A673 (cell line): Measurements from ENCODE around the gene CSNK2A1. TPM values are rescaled to one million over a fixed set of nuclear protein-coding genes. Genes with fewer than 3 reads are reported as not detected.

Experiments used
- BruUV-seq: library from RNA; stranded (reverse); fragments of 400-500 nt; replicated peaks from 2 replicates; lab custom pipeline; 2021; lab: Mats Ljungman, UMichigan
- CTCF ChIA-PET: fragments of 300-600 bp; sonication (Branson Sonifier 250); formaldehyde crosslinking; loops from one replicate; lab custom pipeline; 2022; ENCODE audit warnings: antibody characterized with exemption; lab: Charles Lee
- POLR2A ChIA-PET: fragments of 300-600 bp; sonication (Branson Sonifier 250); formaldehyde crosslinking; loops from one replicate; lab custom pipeline; 2022; ENCODE audit warnings: antibody characterized with exemption; ENCODE audit not compliant: low non-redundant PET; lab: Charles Lee
- DNase-seq: peaks from one replicate; pipeline ENCODE4 v3.0.0-alpha.2; 2015; ENCODE audit warnings: low spot score
- H3K27ac ChIP-seq: fragments of 200-600 bp; sonication (generic); 2 replicates; pipeline ENCODE4 v1.5.1; 2016; ENCODE audit warnings: mixed run types, low read depth, mild to moderate bottlenecking, mixed read lengths, antibody characterized with exemption, low read length; ENCODE audit not compliant: poor library complexity, severe bottlenecking
- H3K27me3 ChIP-seq: fragments of 200-600 bp; sonication (generic); replicated peaks from 2 replicates; pipeline ENCODE4 v1.6.1; 2017; ENCODE audit warnings: mixed run types, low read depth, mild to moderate bottlenecking, mixed read lengths, antibody characterized with exemption, low read length; ENCODE audit not compliant: insufficient read depth, poor library complexity
- H3K36me3 ChIP-seq: fragments of 200-600 bp; sonication (generic); 2 replicates; pipeline ENCODE4 v1.6.1; 2016; ENCODE audit warnings: mixed run types, mild to moderate bottlenecking, mixed read lengths, antibody characterized with exemption, low read length; ENCODE audit not compliant: insufficient read depth, poor library complexity, severe bottlenecking
- H3K4me1 ChIP-seq: fragments of 200-600 bp; sonication (generic); 2 replicates; pipeline ENCODE4 v1.6.1; 2017; ENCODE audit warnings: mixed run types, mild to moderate bottlenecking, mixed read lengths, antibody characterized with exemption, low read length; ENCODE audit not compliant: insufficient read depth, poor library complexity, severe bottlenecking
- H3K4me3 ChIP-seq: fragments of 200-600 bp; sonication (generic); 2 replicates; pipeline ENCODE4 v1.5.1; 2016; ENCODE audit warnings: low read depth, mixed run types, mild to moderate bottlenecking, mixed read lengths, low read length; ENCODE audit not compliant: poor library complexity, severe bottlenecking
- H3K9me3 ChIP-seq: fragments of 200-600 bp; sonication (generic); 2 replicates; pipeline ENCODE4 v1.6.1; 2016; ENCODE audit warnings: mixed run types, low read depth, mild to moderate bottlenecking, mixed read lengths, antibody characterized with exemption, low read length; ENCODE audit not compliant: poor library complexity, severe bottlenecking
- CTCF ChIP-seq: fragments of 300-800, 200-600 bp; sonication (generic); conservative IDR thresholded peaks from 2 replicates; pipeline ENCODE4 v1.5.1; 2017; ENCODE audit warnings: low read depth, mild to moderate bottlenecking, antibody characterized with exemption, low read length, moderate library complexity, mixed read lengths
- EZH2 ChIP-seq: fragments of 200-600 bp; sonication (generic); IDR thresholded peaks from 2 replicates; pipeline ENCODE4 v1.6.1; 2017; ENCODE audit warnings: borderline replicate concordance, low read depth, mild to moderate bottlenecking, mixed read lengths, antibody characterized with exemption, low read length; ENCODE audit not compliant: poor library complexity, severe bottlenecking
- intact Hi-C: fragments of 100-400 bp; cut with micrococcal nuclease; formaldehyde crosslinking; loops from one replicate; pipeline ENCODE4 v1.10.0; 2022; ENCODE audit not compliant: unreplicated experiment
- total RNA-seq: library from RNA; stranded (reverse); gene quantifications from 2 replicates; pipeline ENCODE4 v1.2.3, GENCODE V29; 2021

Gene CSNK2A1
- total RNA-seq, 1 experiment from 2014 or later, result 233 TPM

- Histone ChIP-seq H3K4me1 (peaks cover 15% of the 10 kb centered on the region), H3K27me3 (no peaks in the 10 kb centered on the region), H3K36me3 (no peaks in the 10 kb centered on the region), H3K27ac (peak overlapping the region; percentile 91), H3K9me3 (no peaks in the 10 kb centered on the region), H3K4me3 (peak overlapping the region; percentile 91)
- POLR2A ChIA-PET, result no interaction called here
- no peak for TF ChIP-seq EZH2
- TF ChIP-seq CTCF, result no peak
- no TSS peak for BruUV-seq
- peak; percentile 62 for DNase-seq
- intact Hi-C loops, result no loop called here
- CTCF ChIA-PET, result no interaction called here
Observed at GRCh38 chr20:461254-462198, 82.1 kb downstream of the CSNK2A1 start.

- Histone ChIP-seq H3K27ac (no peak overlapping the region), H3K9me3 (no peaks in the 10 kb centered on the region), H3K27me3 (no peaks in the 10 kb centered on the region), H3K36me3 (no peaks in the 10 kb centered on the region), H3K4me1 (peaks cover 15% of the 10 kb centered on the region), H3K4me3 (peak overlapping the region; percentile 91)
- ChIA-PET CTCF (no interaction called here), POLR2A (no interaction called here)
- no TSS peak for BruUV-seq
- TF ChIP-seq CTCF (no peak), EZH2 (no peak)
- intact Hi-C loops, result no loop called here
- DNase-seq, result no peak
Observed at GRCh38 chr20:460707-461106, 82.9 kb downstream of the CSNK2A1 start.

- intact Hi-C loops, result no loop called here
- Histone ChIP-seq H3K4me1 (peaks cover 15% of the 10 kb centered on the region), H3K9me3 (no peaks in the 10 kb centered on the region), H3K27me3 (no peaks in the 10 kb centered on the region), H3K27ac (peak overlapping the region; percentile 23), H3K4me3 (peak overlapping the region; percentile 91), H3K36me3 (no peaks in the 10 kb centered on the region)
- no peak for DNase-seq
- TF ChIP-seq CTCF (no peak), EZH2 (no peak)
- ChIA-PET POLR2A (no interaction called here), CTCF (no interaction called here)
- no TSS peak for BruUV-seq
Observed at GRCh38 chr20:460180-460579, 83.4 kb downstream of the CSNK2A1 start.
